Measurements from ENCODE around the gene AGPAT4.
"Not testable (repeated sequence)": the region's sequence is repeated elsewhere in the genome, so short reads cannot be mapped to it uniquely, and the experiment has no call there.

The AGPAT4 gene

GRCh38 chr6:161273752-161274487, at the start of gene AGPAT4:
Gene AGPAT4, minus strand, starts transcription at chr6:161274061. Its CDS starts 41,848 bp downstream, at chr6:161232213.
- in situ Hi-C loops (cut with MboI; ENCODE audit: low sequenced_read_pairs), result no loop called here

- in situ Hi-C loops (cut with MboI; ENCODE audit: low sequenced_read_pairs), result no loop called here
These were observed 45.4 kb upstream of the AGPAT4 start for GRCh38 chr6:161319231-161319630.

- in situ Hi-C loops (cut with MboI; ENCODE audit: low sequenced_read_pairs), result no loop called here
These were observed 44.6 kb upstream of the AGPAT4 start for GRCh38 chr6:161318456-161318855.

GRCh38 chr6:161316531-161316930, 42.7 kb upstream of the AGPAT4 start:
- in situ Hi-C loops (cut with MboI; ENCODE audit: low sequenced_read_pairs), result no loop called here

- in situ Hi-C loops (cut with MboI; ENCODE audit: low sequenced_read_pairs), result not testable (repeated sequence)
These were observed 41.5 kb upstream of the AGPAT4 start for GRCh38 chr6:161315246-161315917.

GRCh38 chr6:161314541-161315245, 40.8 kb upstream of the AGPAT4 start:
- in situ Hi-C loops (cut with MboI; ENCODE audit: low sequenced_read_pairs), result not testable (repeated sequence)

- in situ Hi-C loops (cut with MboI; ENCODE audit: low sequenced_read_pairs), result no loop called here
These were observed 40.2 kb upstream of the AGPAT4 start for GRCh38 chr6:161313940-161314509.

GRCh38 chr6:161313475-161313874, 39.6 kb upstream of the AGPAT4 start:
- in situ Hi-C loops (cut with MboI; ENCODE audit: low sequenced_read_pairs), result not testable (repeated sequence)

GRCh38 chr6:161309774-161310173, 35.9 kb upstream of the AGPAT4 start:
- in situ Hi-C loops (cut with MboI; ENCODE audit: low sequenced_read_pairs), result not testable (repeated sequence)

- in situ Hi-C loops (cut with MboI; ENCODE audit: low sequenced_read_pairs), result no loop called here
These were observed 34.3 kb upstream of the AGPAT4 start for GRCh38 chr6:161308075-161308655.

GRCh38 chr6:161305860-161306259, 32.0 kb upstream of the AGPAT4 start:
- in situ Hi-C loops (cut with MboI; ENCODE audit: low sequenced_read_pairs), result no loop called here

- in situ Hi-C loops (cut with MboI; ENCODE audit: low sequenced_read_pairs), result no loop called here
These were observed 29.9 kb upstream of the AGPAT4 start for GRCh38 chr6:161303628-161304340.

- in situ Hi-C loops (cut with MboI; ENCODE audit: low sequenced_read_pairs), result no loop called here
These were observed 29.1 kb upstream of the AGPAT4 start for GRCh38 chr6:161302949-161303348.

GRCh38 chr6:161301338-161301737, 27.5 kb upstream of the AGPAT4 start:
- in situ Hi-C loops (cut with MboI; ENCODE audit: low sequenced_read_pairs), result no loop called here

GRCh38 chr6:161300823-161301222, 27.0 kb upstream of the AGPAT4 start:
- in situ Hi-C loops (cut with MboI; ENCODE audit: low sequenced_read_pairs), result no loop called here

- in situ Hi-C loops (cut with MboI; ENCODE audit: low sequenced_read_pairs), result no loop called here
These were observed 25.9 kb upstream of the AGPAT4 start for GRCh38 chr6:161299726-161300125.

- in situ Hi-C loops (cut with MboI; ENCODE audit: low sequenced_read_pairs), result no loop called here
These were observed 21.9 kb upstream of the AGPAT4 start for GRCh38 chr6:161295784-161296183.

- in situ Hi-C loops (cut with MboI; ENCODE audit: low sequenced_read_pairs), result no loop called here
These were observed 18.9 kb upstream of the AGPAT4 start for GRCh38 chr6:161292650-161293281.

GRCh38 chr6:161292145-161292544, 18.3 kb upstream of the AGPAT4 start:
- in situ Hi-C loops (cut with MboI; ENCODE audit: low sequenced_read_pairs), result no loop called here

- in situ Hi-C loops (cut with MboI; ENCODE audit: low sequenced_read_pairs), result no loop called here
These were observed 16.9 kb upstream of the AGPAT4 start for GRCh38 chr6:161290751-161291150.
